GM19395 (cell line): ENCODE measurements around the gene CMSS1.
A peak's percentile ranks its signal among the peaks of the same experiment; 100 is the strongest.

Source experiments
- ATAC-seq: cut with Tn5 transposase; IDR thresholded peaks from one replicate; pipeline ENCODE4 v1.9.1; 2021; ENCODE audit warnings: mild to moderate bottlenecking, moderate library complexity; ENCODE audit not compliant: unreplicated experiment

The CMSS1 gene

GRCh38 chr3:100097919-100098783, 280.5 kb downstream of the CMSS1 start:
- ATAC-seq = no peak

GRCh38 chr3:100098784-100099070, 281.1 kb downstream of the CMSS1 start:
- ATAC-seq = no peak

DNA sequence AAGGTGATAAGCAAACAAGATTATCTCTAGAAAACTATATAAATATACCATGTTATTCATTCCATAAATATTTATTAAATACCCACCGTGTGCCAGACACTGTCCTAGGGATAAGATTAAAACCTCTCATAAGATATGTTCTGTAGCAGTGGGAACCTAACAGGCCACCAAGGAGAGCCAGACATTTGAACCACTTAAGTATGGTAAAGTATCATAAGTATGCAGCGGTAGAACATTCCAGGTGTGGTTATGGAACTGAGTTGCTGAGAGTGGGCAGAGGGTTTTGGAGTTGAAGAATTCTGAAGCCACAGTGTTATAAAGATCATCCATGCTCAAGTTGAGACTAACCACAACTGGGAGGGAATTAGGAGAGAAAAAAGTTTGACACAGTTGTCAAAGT, 282.0 kb downstream of the CMSS1 start:
- no peak for ATAC-seq

DNA sequence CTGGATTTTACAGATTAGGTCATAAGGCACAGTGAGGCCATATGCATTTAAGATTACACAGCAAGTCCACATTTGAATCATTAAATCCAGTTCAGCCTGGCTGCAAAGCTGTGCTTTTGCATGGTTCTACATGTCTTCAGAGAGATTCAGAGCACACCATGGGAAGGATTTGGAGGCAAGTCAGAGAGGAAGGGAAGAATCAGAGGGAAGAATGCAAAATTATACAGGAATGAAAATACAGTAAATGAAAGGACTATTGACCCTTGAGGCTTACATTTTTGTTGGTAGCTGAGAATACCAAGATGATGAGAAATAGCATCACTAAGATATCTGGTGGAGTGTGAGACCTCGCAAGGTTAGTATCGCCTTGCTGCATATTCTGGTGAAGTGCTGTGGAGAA, 282.8 kb downstream of the CMSS1 start:
- ATAC-seq = no peak

GRCh38 chr3:100102757-100103156, 285.1 kb downstream of the CMSS1 start:
- no peak for ATAC-seq

DNA sequence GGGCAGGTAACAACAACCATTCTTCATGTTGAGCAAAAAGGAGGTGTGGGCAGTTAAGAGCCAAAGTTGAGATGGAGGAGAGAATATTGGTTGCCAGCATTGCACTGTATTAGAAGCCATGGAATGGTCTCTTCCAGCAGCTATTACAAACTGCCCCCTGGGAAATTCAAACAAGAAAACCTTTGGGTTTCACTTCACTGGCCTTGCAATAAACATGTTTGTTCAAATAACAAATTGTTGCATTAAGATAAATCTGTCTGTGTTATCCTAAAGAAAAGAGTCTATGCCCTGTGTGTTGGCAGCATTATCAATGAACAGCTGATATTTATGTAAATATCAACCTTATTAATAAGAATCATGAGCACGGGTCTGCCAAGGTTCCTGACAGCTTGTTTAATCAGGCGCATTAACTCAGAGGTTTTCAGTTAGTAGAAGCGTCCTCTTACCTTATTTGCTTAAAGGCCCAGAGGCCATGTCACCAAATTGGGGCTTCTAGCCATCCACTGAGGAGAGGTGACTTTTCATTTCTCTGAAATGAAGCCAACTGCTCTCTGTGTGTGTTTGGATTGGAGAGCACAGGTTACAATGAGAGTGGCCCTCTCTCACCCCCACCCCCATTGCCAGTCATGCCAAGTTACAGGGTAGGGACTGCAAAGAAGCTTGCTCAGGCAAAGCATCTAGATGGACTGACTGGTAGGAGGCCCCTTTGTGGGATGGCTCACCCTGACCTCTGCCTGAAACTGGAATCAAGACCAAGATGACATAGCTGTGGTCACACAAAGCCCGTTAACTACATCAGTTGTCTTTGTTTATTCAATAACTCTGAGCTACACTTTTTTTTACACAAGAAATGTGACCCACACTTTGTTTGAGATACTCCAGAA, 286.1 kb downstream of the CMSS1 start:
- ATAC-seq = peak; percentile 87

- ATAC-seq = peak; percentile 49
These were observed 286.8 kb downstream of the CMSS1 start for GRCh38 chr3:100104442-100104798.

GRCh38 chr3:100104817-100105413, 287.3 kb downstream of the CMSS1 start:
- no peak for ATAC-seq

DNA sequence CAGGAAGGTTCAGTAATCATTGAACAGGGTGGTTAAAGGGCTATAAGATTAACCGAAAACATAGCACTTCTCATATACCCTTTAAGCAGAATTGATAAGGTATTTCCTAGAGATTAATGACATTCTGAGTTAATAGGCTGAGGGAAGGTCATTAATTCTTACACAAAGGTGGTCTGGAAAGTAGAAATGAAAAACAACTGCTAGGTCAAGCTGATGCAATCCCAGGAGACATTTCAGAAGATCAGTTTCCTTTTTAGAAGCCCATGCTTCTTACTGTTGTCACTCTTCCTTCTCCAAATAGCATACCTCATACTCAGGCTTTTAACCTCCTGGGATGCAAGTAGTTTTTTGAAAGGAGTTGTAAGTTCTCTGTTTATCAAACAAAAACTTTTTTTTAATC, 287.8 kb downstream of the CMSS1 start:
- peak; percentile 42 for ATAC-seq

DNA sequence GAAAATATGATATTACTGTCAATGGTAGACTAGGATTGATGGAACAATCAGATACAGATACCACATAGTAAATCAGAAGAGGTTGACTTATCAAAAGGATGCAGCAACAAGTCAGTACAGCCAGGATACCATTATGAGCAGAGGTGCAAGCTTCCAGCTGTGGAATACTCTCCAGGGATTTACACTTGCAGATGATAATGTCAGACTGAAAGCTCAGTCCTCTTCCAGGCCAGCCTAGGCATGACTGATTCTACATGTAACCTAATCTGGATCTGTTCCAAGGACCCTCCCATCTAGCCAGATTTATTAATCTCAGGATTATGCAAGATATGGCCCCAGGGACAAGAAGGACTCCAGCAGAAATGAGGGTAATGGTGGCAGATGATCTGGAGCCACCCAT, 288.4 kb downstream of the CMSS1 start:
- ATAC-seq = no peak

GRCh38 chr3:100106531-100107141, 289.0 kb downstream of the CMSS1 start:
- no peak for ATAC-seq

GRCh38 chr3:100107221-100107814, 289.7 kb downstream of the CMSS1 start:
- no peak for ATAC-seq

DNA sequence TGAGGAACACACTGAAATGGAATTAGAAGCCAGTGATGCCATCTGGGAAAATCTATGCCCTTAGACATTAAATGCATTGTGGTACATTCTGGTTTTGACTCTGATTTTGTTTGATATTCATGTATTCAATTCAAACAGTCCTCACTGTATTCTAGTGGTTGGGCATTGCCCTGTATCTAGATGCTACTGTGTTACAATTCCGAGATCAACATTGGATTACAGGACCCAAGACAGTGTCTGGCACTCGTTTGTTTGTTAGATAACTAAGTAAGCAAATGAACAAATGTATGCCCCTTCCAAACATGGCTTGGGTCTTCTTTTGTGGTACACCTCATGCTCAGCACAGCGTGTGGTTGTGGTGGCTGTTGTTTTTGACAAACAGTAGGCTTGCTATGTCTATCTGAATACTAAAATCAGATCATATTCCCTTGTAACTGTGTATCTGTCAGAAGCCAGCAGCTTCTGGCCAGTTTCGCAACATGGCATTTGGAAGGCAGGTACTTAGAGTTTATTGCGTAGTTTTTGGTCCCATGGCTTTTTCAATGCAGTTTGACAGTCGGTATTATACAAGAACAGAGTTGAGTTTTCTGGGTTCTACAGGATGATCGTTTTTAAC, 290.9 kb downstream of the CMSS1 start:
- no peak for ATAC-seq

DNA sequence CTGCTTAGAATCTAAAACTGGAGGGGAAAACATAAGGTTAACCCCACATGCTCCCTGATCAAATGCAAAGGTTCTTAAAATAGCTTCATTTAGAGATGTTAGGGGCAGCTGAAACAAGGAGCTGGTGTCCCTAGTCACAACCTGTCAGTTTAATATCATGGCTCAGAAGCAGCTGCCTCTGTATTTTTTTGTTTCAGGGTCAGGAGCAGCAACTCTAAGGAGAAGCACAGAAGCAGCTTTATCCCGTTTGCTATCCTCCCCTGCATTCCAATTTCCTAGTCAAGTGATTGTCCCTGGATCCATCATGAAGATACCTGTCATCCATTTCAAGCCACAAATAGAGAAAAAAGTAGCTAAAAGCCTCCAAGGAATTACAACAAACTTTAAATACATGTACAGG, 292.5 kb downstream of the CMSS1 start:
- ATAC-seq = no peak

- no peak for ATAC-seq
These were observed 294.1 kb downstream of the CMSS1 start for GRCh38 chr3:100111728-100112127.

DNA sequence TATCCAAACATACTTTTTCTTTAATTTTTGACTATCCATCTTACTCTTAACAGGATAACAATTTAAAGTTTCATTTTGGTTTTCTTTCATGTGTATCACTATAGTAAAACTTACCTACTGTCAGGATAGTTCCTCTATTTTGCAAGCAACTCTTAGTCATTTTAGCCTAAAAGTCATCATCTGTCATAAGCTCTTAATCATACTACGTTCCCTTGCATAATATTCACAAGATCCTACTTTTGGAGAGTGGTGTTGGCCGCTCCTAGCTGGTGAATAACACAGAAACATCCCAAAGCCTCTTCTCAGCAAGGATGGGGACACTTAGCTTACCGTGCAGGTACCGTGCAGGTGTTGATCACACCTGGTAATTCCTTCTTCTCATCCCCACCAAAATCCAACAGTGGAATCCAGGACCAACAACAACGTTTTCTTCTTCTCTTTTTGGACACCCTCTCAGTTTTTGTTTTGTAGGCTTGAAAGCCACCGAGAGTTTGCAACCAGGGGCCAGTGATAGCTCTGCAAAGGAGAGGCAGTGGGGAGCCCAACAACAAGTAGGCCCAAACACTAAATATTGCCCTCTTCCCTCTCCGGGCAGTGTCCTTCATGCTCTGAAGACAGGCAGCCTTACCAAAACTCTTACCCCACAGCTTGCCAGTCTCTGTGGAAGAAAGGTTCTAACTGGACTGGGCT, 296.2 kb downstream of the CMSS1 start:
- no peak for ATAC-seq

- no peak for ATAC-seq
These were observed 296.9 kb downstream of the CMSS1 start, which contains the start of gene FILIP1L for GRCh38 chr3:100114413-100115030. TSS of gene FILIP1L (minus strand) at chr3:100114501.

GRCh38 chr3:100117093-100117492, 299.4 kb downstream of the CMSS1 start:
- no peak for ATAC-seq

DNA sequence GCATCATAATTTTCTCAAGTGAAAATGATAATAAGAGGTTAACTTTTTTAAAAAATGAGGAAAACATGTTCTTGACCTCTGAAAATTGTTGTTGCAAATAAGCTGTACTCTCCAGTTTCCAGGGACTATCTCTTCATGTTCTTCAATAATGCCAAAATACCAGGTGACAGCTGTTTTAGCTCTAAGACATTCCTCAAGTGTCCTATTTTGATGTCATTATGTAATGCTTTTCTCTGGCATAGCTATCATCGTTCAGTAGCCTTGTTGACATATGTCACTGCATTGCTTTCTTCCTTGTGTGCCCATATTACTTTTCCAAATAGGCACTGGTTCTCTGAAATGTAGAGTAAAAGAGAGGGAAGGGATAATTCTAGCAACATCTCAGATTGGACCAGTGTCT, 302.4 kb downstream of the CMSS1 start:
- ATAC-seq = no peak
